ENCODE data around the gene POMC.
A peak's percentile ranks its signal among the peaks of the same experiment; 100 is the strongest.
"Not testable (repeated sequence)": the region's sequence is repeated elsewhere in the genome, so short reads cannot be mapped to it uniquely, and the experiment has no call there.

Gene POMC

DNA sequence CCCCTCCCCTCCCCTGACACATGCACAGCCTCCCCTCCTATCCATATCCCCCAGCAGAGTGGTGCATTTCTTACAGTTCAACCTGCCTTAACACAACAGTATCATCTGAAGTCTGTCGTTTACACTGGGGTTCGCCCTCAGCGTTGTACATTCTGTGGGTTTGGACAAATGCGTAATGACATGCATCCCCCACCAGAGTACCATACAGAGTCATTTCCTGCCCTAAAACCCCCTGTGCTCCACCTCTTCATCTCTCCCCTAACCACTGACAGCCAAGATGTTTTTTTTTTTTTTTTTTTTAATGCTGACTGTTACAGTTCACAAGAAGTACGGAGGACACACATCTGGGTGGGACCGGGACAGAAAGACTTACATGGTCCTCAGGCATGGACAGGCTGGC lies 22.6 kb downstream of the POMC start:
- Histone ChIP-seq H2AK5ac (ENCODE audit: low read length) (no peak overlapping the region), H3K23ac (ENCODE audit: low read length) (no peak overlapping the region), H3K79me1 (ENCODE audit: low read length) (no peaks in the 10 kb centered on the region), H3K18ac (ENCODE audit: low read length) (no peak overlapping the region), H3K4ac (ENCODE audit: low read depth, low read length) (no peak overlapping the region), H3K27ac (ENCODE audit: low read depth, low read length) (no peak overlapping the region), H3K36me3 (ENCODE audit: control insufficient read depth, insufficient read depth, low read length) (no peaks in the 10 kb centered on the region), H2BK15ac (replicated peaks; ENCODE audit: low read depth) (no peak overlapping the region), H2BK120ac (ENCODE audit: low read depth, low read length) (no peak overlapping the region), H4K5ac (ENCODE audit: low read length) (no peak overlapping the region), H3K56ac (ENCODE audit: low read length) (no peak overlapping the region), H4K8ac (ENCODE audit: low read depth, low read length) (no peak overlapping the region), H3K27me3 (ENCODE audit: insufficient read depth, low read length, poor library complexity) (no peaks in the 10 kb centered on the region), H3K4me3 (ENCODE audit: low read length) (no peak overlapping the region), H3K4me2 (ENCODE audit: low read length) (no peak overlapping the region), H3K4me1 (ENCODE audit: control insufficient read depth, low read depth, low read length) (no peaks in the 10 kb centered on the region), H2BK5ac (ENCODE audit: low read length) (no peak overlapping the region), H3K9ac (ENCODE audit: low read length) (no peak overlapping the region), H3K79me2 (ENCODE audit: control insufficient read depth, insufficient read depth, low read length) (no peaks in the 10 kb centered on the region)
- no CpG with 5 or more reads among the region's 6 CpGs for WGBS (ENCODE audit: extremely low coverage, insufficient coverage, low lambda C conversion rate)
- no peak for DNase-seq

- Histone ChIP-seq H3K56ac (ENCODE audit: low read length) (no peak overlapping the region), H2BK120ac (ENCODE audit: low read depth, low read length) (no peak overlapping the region), H3K79me2 (ENCODE audit: control insufficient read depth, insufficient read depth, low read length) (no peaks in the 10 kb centered on the region), H4K8ac (ENCODE audit: low read depth, low read length) (no peak overlapping the region), H3K27me3 (ENCODE audit: insufficient read depth, low read length, poor library complexity) (no peaks in the 10 kb centered on the region), H2BK15ac (replicated peaks; ENCODE audit: low read depth) (no peak overlapping the region), H3K27ac (ENCODE audit: low read depth, low read length) (no peak overlapping the region), H3K4ac (ENCODE audit: low read depth, low read length) (no peak overlapping the region), H3K4me1 (ENCODE audit: control insufficient read depth, low read depth, low read length) (no peaks in the 10 kb centered on the region), H3K18ac (ENCODE audit: low read length) (no peak overlapping the region), H4K5ac (ENCODE audit: low read length) (no peak overlapping the region), H3K36me3 (ENCODE audit: control insufficient read depth, insufficient read depth, low read length) (no peaks in the 10 kb centered on the region), H3K23ac (ENCODE audit: low read length) (no peak overlapping the region), H3K4me3 (ENCODE audit: low read length) (no peak overlapping the region), H3K9ac (ENCODE audit: low read length) (no peak overlapping the region), H3K4me2 (ENCODE audit: low read length) (no peak overlapping the region), H3K79me1 (ENCODE audit: low read length) (no peaks in the 10 kb centered on the region), H2BK5ac (ENCODE audit: low read length) (no peak overlapping the region), H2AK5ac (ENCODE audit: low read length) (no peak overlapping the region)
- no peak for DNase-seq
- no CpG with 5 or more reads among the region's 8 CpGs for WGBS (ENCODE audit: extremely low coverage, insufficient coverage, low lambda C conversion rate)
These were observed 27.3 kb downstream of the POMC start for GRCh38 chr2:25141120-25141519.

GRCh38 chr2:25140535-25140934 lies 27.8 kb downstream of the POMC start:
- H3K36me3 ChIP-seq (ENCODE audit: control insufficient read depth, insufficient read depth, low read length); H4K8ac ChIP-seq (ENCODE audit: low read depth, low read length); H3K4me1 ChIP-seq (ENCODE audit: control insufficient read depth, low read depth, low read length); H3K4me2 ChIP-seq (ENCODE audit: low read length); H3K79me1 ChIP-seq (ENCODE audit: low read length); H2BK15ac ChIP-seq (replicated peaks; ENCODE audit: low read depth); DNase-seq; H3K4me3 ChIP-seq (ENCODE audit: low read length); H3K27me3 ChIP-seq (ENCODE audit: insufficient read depth, low read length, poor library complexity); H2AK5ac ChIP-seq (ENCODE audit: low read length); H3K56ac ChIP-seq (ENCODE audit: low read length); H3K79me2 ChIP-seq (ENCODE audit: control insufficient read depth, insufficient read depth, low read length); H3K18ac ChIP-seq (ENCODE audit: low read length); H3K27ac ChIP-seq (ENCODE audit: low read depth, low read length); H3K4ac ChIP-seq (ENCODE audit: low read depth, low read length); H3K23ac ChIP-seq (ENCODE audit: low read length); H2BK5ac ChIP-seq (ENCODE audit: low read length); H4K5ac ChIP-seq (ENCODE audit: low read length); H3K9ac ChIP-seq (ENCODE audit: low read length); H2BK120ac ChIP-seq (ENCODE audit: low read depth, low read length): not testable (repeated sequence)
- WGBS (ENCODE audit: extremely low coverage, insufficient coverage, low lambda C conversion rate): no CpG with 5 or more reads among the region's 4 CpGs

DNA sequence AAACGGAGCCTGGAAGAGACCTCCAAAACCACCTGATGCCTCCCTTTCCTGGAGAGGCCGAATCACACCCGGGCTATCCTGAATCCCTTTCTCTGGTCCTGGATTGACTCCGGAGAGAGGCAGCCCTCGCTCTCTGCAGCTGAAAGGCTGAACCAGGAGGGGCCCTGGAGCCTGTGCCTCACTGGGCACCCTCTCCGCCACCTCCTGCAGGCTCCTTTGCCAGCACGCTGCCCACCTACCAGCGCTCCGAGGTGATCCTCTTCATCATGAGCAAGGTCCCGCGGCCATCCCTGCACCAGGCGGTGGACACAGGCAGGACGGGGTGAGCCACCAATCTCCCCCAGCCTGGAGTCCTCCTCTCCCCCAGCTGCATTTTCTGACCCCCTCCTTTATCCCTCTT lies 35.7 kb downstream of the POMC start:
- H3K27ac ChIP-seq (ENCODE audit: low read depth, low read length): no peak overlapping the region
- no peak overlapping the region for H2BK120ac ChIP-seq (ENCODE audit: low read depth, low read length)
- no peak overlapping the region for H3K4me3 ChIP-seq (ENCODE audit: low read length)
- no peak overlapping the region for H3K4me2 ChIP-seq (ENCODE audit: low read length)
- H4K8ac ChIP-seq (ENCODE audit: low read depth, low read length): no peak overlapping the region
- H2BK5ac ChIP-seq (ENCODE audit: low read length): no peak overlapping the region
- H3K18ac ChIP-seq (ENCODE audit: low read length): no peak overlapping the region
- no peak for DNase-seq
- no peak overlapping the region for H3K9ac ChIP-seq (ENCODE audit: low read length)
- H3K4ac ChIP-seq (ENCODE audit: low read depth, low read length): no peak overlapping the region
- no peaks in the 10 kb centered on the region for H3K27me3 ChIP-seq (ENCODE audit: insufficient read depth, low read length, poor library complexity)
- H4K5ac ChIP-seq (ENCODE audit: low read length): no peak overlapping the region
- no peak overlapping the region for H3K23ac ChIP-seq (ENCODE audit: low read length)
- H3K4me1 ChIP-seq (ENCODE audit: control insufficient read depth, low read depth, low read length): no peaks in the 10 kb centered on the region
- no CpG with 5 or more reads among the region's 13 CpGs for WGBS (ENCODE audit: extremely low coverage, insufficient coverage, low lambda C conversion rate)
- no peak overlapping the region for H2AK5ac ChIP-seq (ENCODE audit: low read length)
- no peak overlapping the region for H2BK15ac ChIP-seq (replicated peaks; ENCODE audit: low read depth)
- H3K79me1 ChIP-seq (ENCODE audit: low read length): no peaks in the 10 kb centered on the region
- no peaks in the 10 kb centered on the region for H3K36me3 ChIP-seq (ENCODE audit: control insufficient read depth, insufficient read depth, low read length)
- H3K79me2 ChIP-seq (ENCODE audit: control insufficient read depth, insufficient read depth, low read length): no peaks in the 10 kb centered on the region
- H3K56ac ChIP-seq (ENCODE audit: low read length): no peak overlapping the region

- Histone ChIP-seq H3K27ac (ENCODE audit: low read depth, low read length) (no peak overlapping the region), H3K23ac (ENCODE audit: low read length) (no peak overlapping the region), H3K27me3 (ENCODE audit: insufficient read depth, low read length, poor library complexity) (no peaks in the 10 kb centered on the region), H3K4me2 (ENCODE audit: low read length) (peak overlapping the region; percentile 61), H3K4me3 (ENCODE audit: low read length) (no peak overlapping the region), H3K79me1 (ENCODE audit: low read length) (no peaks in the 10 kb centered on the region), H3K56ac (ENCODE audit: low read length) (peak overlapping the region; percentile 67), H4K8ac (ENCODE audit: low read depth, low read length) (no peak overlapping the region), H3K79me2 (ENCODE audit: control insufficient read depth, insufficient read depth, low read length) (no peaks in the 10 kb centered on the region), H3K18ac (ENCODE audit: low read length) (no peak overlapping the region), H3K4ac (ENCODE audit: low read depth, low read length) (no peak overlapping the region), H2AK5ac (ENCODE audit: low read length) (no peak overlapping the region), H3K36me3 (ENCODE audit: control insufficient read depth, insufficient read depth, low read length) (no peaks in the 10 kb centered on the region), H2BK15ac (replicated peaks; ENCODE audit: low read depth) (no peak overlapping the region), H2BK5ac (ENCODE audit: low read length) (no peak overlapping the region), H3K4me1 (ENCODE audit: control insufficient read depth, low read depth, low read length) (no peaks in the 10 kb centered on the region), H3K9ac (ENCODE audit: low read length) (no peak overlapping the region), H2BK120ac (ENCODE audit: low read depth, low read length) (no peak overlapping the region), H4K5ac (ENCODE audit: low read length) (no peak overlapping the region)
- peak; percentile 85 for DNase-seq
- no CpG with 5 or more reads among the region's 9 CpGs for WGBS (ENCODE audit: extremely low coverage, insufficient coverage, low lambda C conversion rate)
These were observed 36.1 kb downstream of the POMC start for GRCh38 chr2:25132299-25132635.

DNA sequence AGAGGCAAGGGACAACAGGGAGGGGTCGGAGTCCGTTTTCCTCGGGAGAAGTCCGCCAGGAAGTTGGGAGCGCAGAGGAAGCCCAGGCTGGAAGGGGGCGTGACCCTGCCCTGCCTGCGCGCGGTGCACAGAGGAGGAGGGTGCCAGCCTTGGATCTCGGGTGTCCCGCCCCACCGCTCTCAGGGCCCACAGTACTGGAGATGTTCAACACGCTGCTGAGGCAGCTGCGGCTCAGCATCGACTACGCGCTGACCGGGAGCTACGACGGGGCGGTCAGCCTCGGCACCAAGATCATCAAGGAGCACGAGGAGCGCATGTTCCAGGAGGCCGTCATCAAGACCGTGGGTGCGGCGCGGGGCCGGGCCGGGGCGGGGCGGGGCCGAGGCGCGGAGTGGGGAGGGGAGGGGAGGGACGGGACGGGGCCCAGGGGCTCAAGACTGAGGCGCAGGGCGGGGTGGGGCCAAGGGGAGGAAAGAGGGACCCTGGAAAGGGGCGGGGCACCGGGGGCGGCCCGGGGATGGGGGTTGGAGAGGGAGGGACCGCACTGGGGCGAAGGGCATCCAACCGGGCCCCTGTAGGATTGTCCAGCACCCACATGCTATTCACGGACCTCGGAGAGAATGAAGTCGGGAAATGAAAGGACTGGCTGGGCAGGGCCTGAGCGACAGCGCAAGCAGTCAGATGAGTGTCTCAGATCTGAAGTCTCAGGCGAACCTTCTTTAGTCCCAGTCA lies 36.6 kb downstream of the POMC start:
- H4K5ac ChIP-seq (ENCODE audit: low read length): no peak overlapping the region
- H3K56ac ChIP-seq (ENCODE audit: low read length): peak overlapping the region; percentile 88
- H3K27ac ChIP-seq (ENCODE audit: low read depth, low read length): no peak overlapping the region
- H3K36me3 ChIP-seq (ENCODE audit: control insufficient read depth, insufficient read depth, low read length): no peaks in the 10 kb centered on the region
- H3K18ac ChIP-seq (ENCODE audit: low read length): no peak overlapping the region
- H3K23ac ChIP-seq (ENCODE audit: low read length): no peak overlapping the region
- no peaks in the 10 kb centered on the region for H3K79me2 ChIP-seq (ENCODE audit: control insufficient read depth, insufficient read depth, low read length)
- H3K4me2 ChIP-seq (ENCODE audit: low read length): peak overlapping the region; percentile 99
- H4K8ac ChIP-seq (ENCODE audit: low read depth, low read length): no peak overlapping the region
- H3K4ac ChIP-seq (ENCODE audit: low read depth, low read length): no peak overlapping the region
- H3K27me3 ChIP-seq (ENCODE audit: insufficient read depth, low read length, poor library complexity): no peaks in the 10 kb centered on the region
- no peaks in the 10 kb centered on the region for H3K79me1 ChIP-seq (ENCODE audit: low read length)
- no peak overlapping the region for H2BK5ac ChIP-seq (ENCODE audit: low read length)
- H3K4me3 ChIP-seq (ENCODE audit: low read length): peak overlapping the region; percentile 20
- WGBS (ENCODE audit: extremely low coverage, insufficient coverage, low lambda C conversion rate): no CpG with 5 or more reads among the region's 53 CpGs
- no peaks in the 10 kb centered on the region for H3K4me1 ChIP-seq (ENCODE audit: control insufficient read depth, low read depth, low read length)
- peak; percentile 46 for DNase-seq
- H2BK15ac ChIP-seq (replicated peaks; ENCODE audit: low read depth): no peak overlapping the region
- peak overlapping the region; percentile 57 for H3K9ac ChIP-seq (ENCODE audit: low read length)
- H2BK120ac ChIP-seq (ENCODE audit: low read depth, low read length): no peak overlapping the region
- no peak overlapping the region for H2AK5ac ChIP-seq (ENCODE audit: low read length)
